Astrocyte (in vitro differentiated cells and primary cell): ENCODE data around the gene CACNA1E. TPM values are rescaled to one million over a fixed set of nuclear protein-coding genes. Genes with fewer than 3 reads are reported as not detected.

Experiments used
- DNase-seq: peaks from one replicate; pipeline ENCODE4 v3.0.0-alpha.2; 2010; ENCODE audit warnings: low read depth
- FAIRE-seq: peaks from 2 replicates; lab custom pipeline; 2011; peaks lifted over from hg19 to GRCh38; lab: Jason Lieb, UNC
- H2AFZ ChIP-seq: 2 replicates; pipeline ENCODE4 v1.6.0; 2012; ENCODE audit warnings: low read depth, low read length, inconsistent platforms
- H3K27ac ChIP-seq: 2 replicates; pipeline ENCODE4 v1.5.1; 2011; ENCODE audit warnings: low read depth, low read length, inconsistent platforms
- H3K27me3 ChIP-seq: 2 replicates; pipeline ENCODE4 v1.6.0; 2011; ENCODE audit warnings: low read length, inconsistent platforms; ENCODE audit not compliant: insufficient read depth
- H3K36me3 ChIP-seq: 2 replicates; pipeline ENCODE4 v1.5.1; 2011; ENCODE audit warnings: low read length, inconsistent platforms; ENCODE audit not compliant: insufficient read depth
- H3K4me1 ChIP-seq: 2 replicates; pipeline ENCODE4 v1.5.1; 2011; ENCODE audit warnings: low read length, inconsistent platforms; ENCODE audit not compliant: insufficient read depth
- H3K4me2 ChIP-seq: 2 replicates; pipeline ENCODE4 v1.6.0; 2012; ENCODE audit warnings: low read length, inconsistent platforms
- H3K4me3 ChIP-seq: 2 replicates; pipeline ENCODE4 v1.5.1; 2011; ENCODE audit warnings: low read depth, mild to moderate bottlenecking, low read length, inconsistent platforms; ENCODE audit not compliant: insufficient read depth
- H3K79me2 ChIP-seq: 2 replicates; pipeline ENCODE4 v1.6.0; 2012; ENCODE audit warnings: mild to moderate bottlenecking, low read length, inconsistent platforms; ENCODE audit not compliant: insufficient read depth
- H3K9ac ChIP-seq: 2 replicates; pipeline ENCODE4 v1.6.0; 2012; ENCODE audit warnings: mild to moderate bottlenecking, low read length, inconsistent platforms
- H3K9me3 ChIP-seq: 2 replicates; pipeline ENCODE4 v1.5.1; 2012; ENCODE audit warnings: low read depth, mild to moderate bottlenecking, low read length, inconsistent platforms; ENCODE audit not compliant: insufficient read depth
- H4K20me1 ChIP-seq: 2 replicates; pipeline ENCODE4 v1.6.0; 2012; ENCODE audit warnings: low read length, inconsistent platforms; ENCODE audit not compliant: insufficient read depth
- H3K27ac Mint-ChIP-seq: one replicate; pipeline ENCODE4 v1.8.0; 2021; ENCODE audit warnings: mild to moderate bottlenecking, mixed read lengths; ENCODE audit not compliant: unreplicated experiment
- H3K27me3 Mint-ChIP-seq: one replicate; pipeline ENCODE4 v1.8.0; 2021; ENCODE audit warnings: low read depth, mixed read lengths; ENCODE audit not compliant: unreplicated experiment
- H3K36me3 Mint-ChIP-seq: one replicate; pipeline ENCODE4 v1.8.0; 2021; ENCODE audit warnings: low read depth, mixed read lengths; ENCODE audit not compliant: unreplicated experiment
- H3K4me1 Mint-ChIP-seq: one replicate; pipeline ENCODE4 v1.8.0; 2021; ENCODE audit warnings: low read depth, mixed read lengths; ENCODE audit not compliant: unreplicated experiment
- H3K4me3 Mint-ChIP-seq: one replicate; pipeline ENCODE4 v1.8.0; 2021; ENCODE audit warnings: mild to moderate bottlenecking, moderate library complexity, mixed read lengths; ENCODE audit not compliant: unreplicated experiment
- H3K9me3 Mint-ChIP-seq: one replicate; pipeline ENCODE4 v1.8.0; 2021; ENCODE audit warnings: mild to moderate bottlenecking, mixed read lengths; ENCODE audit not compliant: unreplicated experiment
- CTCF ChIP-seq: IDR thresholded peaks from 2 replicates; pipeline ENCODE4 v1.5.1; 2011; ENCODE audit warnings: low read depth, mild to moderate bottlenecking, inconsistent platforms, low read length, moderate library complexity; ENCODE audit not compliant: insufficient read depth
- EZH2 ChIP-seq: IDR thresholded peaks from 2 replicates; pipeline ENCODE4 v1.6.1; 2012; ENCODE audit warnings: mild to moderate bottlenecking, low read length, inconsistent platforms; ENCODE audit not compliant: insufficient read depth
- total RNA-seq: library from RNA; stranded (reverse); gene quantifications from 2 replicates; pipeline ENCODE4 v1.2.1, GENCODE V29; 2021

The CACNA1E gene
- total RNA-seq, 1 donor from 2014 or later, result 0.07 TPM

- H3K9me3 ChIP-seq, result peaks cover 7% of the 10 kb centered on the region
- peaks cover 30% of the 10 kb centered on the region for H3K27me3 Mint-ChIP-seq
- H3K4me1 ChIP-seq, result no peaks in the 10 kb centered on the region
- no peak overlapping the region for H3K4me3 Mint-ChIP-seq
- no peak overlapping the region for H3K27ac ChIP-seq
- no peak overlapping the region for H3K9ac ChIP-seq
- no peaks in the 10 kb centered on the region for H4K20me1 ChIP-seq
- H3K36me3 ChIP-seq, result no peaks in the 10 kb centered on the region
- DNase-seq (no peak), FAIRE-seq (no peak)
- H2AFZ ChIP-seq, result no peak overlapping the region
- peaks cover 7% of the 10 kb centered on the region for H3K4me1 Mint-ChIP-seq
- H3K27me3 ChIP-seq, result no peaks in the 10 kb centered on the region
- no peaks in the 10 kb centered on the region for H3K79me2 ChIP-seq
- no peak for TF ChIP-seq EZH2
- H3K27ac Mint-ChIP-seq, result peak overlapping the region; percentile 77
- H3K4me3 ChIP-seq, result no peak overlapping the region
- H3K9me3 Mint-ChIP-seq, result no peaks in the 10 kb centered on the region
- H3K4me2 ChIP-seq, result no peak overlapping the region
- H3K36me3 Mint-ChIP-seq, result peaks cover 2% of the 10 kb centered on the region
Measured at GRCh38 chr1:181739214-181739613, 255.9 kb downstream of the CACNA1E start.

- no peak for TF ChIP-seq EZH2
- no peak for TF ChIP-seq CTCF
Measured at GRCh38 chr1:181742426-181742825, 259.1 kb downstream of the CACNA1E start.

GRCh38 chr1:181743878-181744312 lies 260.6 kb downstream of the CACNA1E start:
- no peak overlapping the region for H3K4me2 ChIP-seq
- peaks cover 2% of the 10 kb centered on the region for H3K36me3 Mint-ChIP-seq
- no peak overlapping the region for H3K27ac Mint-ChIP-seq
- H3K27me3 Mint-ChIP-seq, result peaks cover 12% of the 10 kb centered on the region
- DNase-seq (no peak), FAIRE-seq (no peak)
- no peak overlapping the region for H3K9ac ChIP-seq
- H3K27ac ChIP-seq, result no peak overlapping the region
- no peaks in the 10 kb centered on the region for H3K9me3 ChIP-seq
- H3K9me3 Mint-ChIP-seq, result peaks cover 2% of the 10 kb centered on the region
- peaks cover 7% of the 10 kb centered on the region for H3K4me1 Mint-ChIP-seq
- no peaks in the 10 kb centered on the region for H3K36me3 ChIP-seq
- no peak for TF ChIP-seq EZH2
- TF ChIP-seq CTCF, result no peak
- no peak overlapping the region for H2AFZ ChIP-seq
- no peak overlapping the region for H3K4me3 ChIP-seq
- H4K20me1 ChIP-seq, result no peaks in the 10 kb centered on the region
- H3K27me3 ChIP-seq, result no peaks in the 10 kb centered on the region
- no peak overlapping the region for H3K4me3 Mint-ChIP-seq
- no peaks in the 10 kb centered on the region for H3K79me2 ChIP-seq
- H3K4me1 ChIP-seq, result no peaks in the 10 kb centered on the region

More at GRCh38 chr1:181742426-181742825, 259.1 kb downstream of the CACNA1E start:
- H3K4me2 ChIP-seq, result no peak overlapping the region
- H3K9ac ChIP-seq, result no peak overlapping the region
- no peaks in the 10 kb centered on the region for H4K20me1 ChIP-seq
- H3K4me1 ChIP-seq, result no peaks in the 10 kb centered on the region
- no peak overlapping the region for H3K4me3 ChIP-seq
- no peak overlapping the region for H2AFZ ChIP-seq
- H3K27ac Mint-ChIP-seq, result no peak overlapping the region
- peaks cover 12% of the 10 kb centered on the region for H3K27me3 Mint-ChIP-seq
- peaks cover 2% of the 10 kb centered on the region for H3K36me3 Mint-ChIP-seq
- no peak overlapping the region for H3K4me3 Mint-ChIP-seq
- DNase-seq, result no peak
- peaks cover 7% of the 10 kb centered on the region for H3K4me1 Mint-ChIP-seq
- no peaks in the 10 kb centered on the region for H3K27me3 ChIP-seq
- no peak overlapping the region for H3K27ac ChIP-seq
- peaks cover 2% of the 10 kb centered on the region for H3K9me3 Mint-ChIP-seq
- H3K9me3 ChIP-seq, result peaks cover 6% of the 10 kb centered on the region
- no peaks in the 10 kb centered on the region for H3K36me3 ChIP-seq
- no peak for FAIRE-seq
- H3K79me2 ChIP-seq, result no peaks in the 10 kb centered on the region
